WTC11 (cell line): Measurements from ENCODE around the gene ROBO1. TPM values are rescaled to one million over a fixed set of nuclear protein-coding genes. Genes with fewer than 3 reads are reported as not detected.

Experiments
- ATAC-seq: fragments of 200-7000 bp; cut with Tn5 transposase; 2 replicates; pipeline ENCODE4 v1.10.0; 2021; ENCODE audit warnings: mild to moderate bottlenecking, moderate library complexity
- CTCF ChIA-PET: fragments of 300-600 bp; sonication (Branson Sonifier 250); formaldehyde crosslinking; loops from one replicate; lab custom pipeline; 2021; ENCODE audit warnings: antibody characterized with exemption; lab: Charles Lee
- POLR2A ChIA-PET: fragments of 350-600 bp; sonication (Branson Sonifier 250); formaldehyde crosslinking; loops from one replicate; lab custom pipeline; 2021; ENCODE audit warnings: antibody characterized with exemption; lab: Charles Lee
- DNase-seq: peaks from one replicate; pipeline ENCODE4 v3.0.0; 2021; ENCODE audit warnings: low spot score
- H3K27ac Mint-ChIP-seq: 2 replicates; pipeline ENCODE4 v1.8.0; 2021; ENCODE audit warnings: mixed read lengths
- H3K27me3 Mint-ChIP-seq: 2 replicates; pipeline ENCODE4 v1.8.0; 2021; ENCODE audit warnings: low read depth, mild to moderate bottlenecking, moderate library complexity, mixed read lengths
- H3K36me3 Mint-ChIP-seq: 2 replicates; pipeline ENCODE4 v1.8.0; 2021; ENCODE audit warnings: mixed read lengths
- H3K4me1 Mint-ChIP-seq: 2 replicates; pipeline ENCODE4 v1.8.0; 2022; ENCODE audit warnings: mixed read lengths
- H3K4me3 Mint-ChIP-seq: 2 replicates; pipeline ENCODE4 v1.8.0; 2021; ENCODE audit warnings: mild to moderate bottlenecking, moderate library complexity, mixed read lengths
- H3K9me3 Mint-ChIP-seq: 2 replicates; pipeline ENCODE4 v1.8.0; 2021; ENCODE audit warnings: mixed read lengths
- CBFB ChIP-seq: sonication (generic); formaldehyde crosslinking; IDR thresholded peaks from 2 replicates; pipeline ENCODE4 v1.8.1; 2022; ENCODE audit warnings: mild to moderate bottlenecking, low read depth, missing genetic modification reagents
- E2F1 ChIP-seq: sonication (generic); formaldehyde crosslinking; IDR thresholded peaks from 2 replicates; pipeline ENCODE4 v1.8.0; 2022; ENCODE audit warnings: mild to moderate bottlenecking, missing genetic modification reagents
- ETV6 ChIP-seq: sonication (generic); formaldehyde crosslinking; IDR thresholded peaks from 2 replicates; pipeline ENCODE4 v1.8.1; 2022; ENCODE audit warnings: mild to moderate bottlenecking, missing genetic modification reagents
- FOXK1 ChIP-seq: sonication (generic); formaldehyde crosslinking; IDR thresholded peaks from 2 replicates; pipeline ENCODE4 v1.8.0; 2022; ENCODE audit warnings: mild to moderate bottlenecking, moderate library complexity, missing genetic modification reagents
- IRF2 ChIP-seq: sonication (generic); formaldehyde crosslinking; IDR thresholded peaks from 2 replicates; pipeline ENCODE4 v1.8.0; 2022; ENCODE audit warnings: low read depth, missing genetic modification reagents, borderline replicate concordance
- MLX ChIP-seq: sonication (generic); formaldehyde crosslinking; IDR thresholded peaks from 2 replicates; pipeline ENCODE4 v1.8.1; 2023; ENCODE audit warnings: mild to moderate bottlenecking, missing genetic modification reagents, moderate library complexity
- NR2C2 ChIP-seq: sonication (generic); formaldehyde crosslinking; IDR thresholded peaks from 2 replicates; pipeline ENCODE4 v1.8.0; 2022; ENCODE audit warnings: mild to moderate bottlenecking, missing genetic modification reagents
- NR3C1 ChIP-seq: sonication (generic); formaldehyde crosslinking; conservative IDR thresholded peaks from 2 replicates; pipeline ENCODE4 v1.8.1; 2023; ENCODE audit warnings: low read depth, mild to moderate bottlenecking, missing genetic modification reagents
- RORB ChIP-seq: fragments of 250-450 bp; sonication (Bioruptor Pico); IDR thresholded peaks from 2 replicates; pipeline ENCODE4 v1.9.0; 2021; ENCODE audit warnings: mild to moderate bottlenecking
- SMAD3 ChIP-seq: sonication (generic); formaldehyde crosslinking; IDR thresholded peaks from 2 replicates; pipeline ENCODE4 v1.8.0; 2022; ENCODE audit warnings: missing genetic modification reagents, mild to moderate bottlenecking, borderline replicate concordance
- TEAD1 ChIP-seq: sonication (generic); formaldehyde crosslinking; IDR thresholded peaks from 2 replicates; pipeline ENCODE4 v1.8.0; 2022; ENCODE audit warnings: mild to moderate bottlenecking, missing genetic modification reagents
- ZBTB21 ChIP-seq: sonication (generic); formaldehyde crosslinking; IDR thresholded peaks from 2 replicates; pipeline ENCODE4 v1.8.1; 2023; ENCODE audit warnings: mild to moderate bottlenecking, missing genetic modification reagents, borderline replicate concordance
- ZMAT4 ChIP-seq: fragments of 250-450 bp; sonication (Bioruptor Pico); IDR thresholded peaks from 2 replicates; pipeline ENCODE4 v1.9.0; 2021; ENCODE audit warnings: mild to moderate bottlenecking
- ZNF138 ChIP-seq: sonication (generic); formaldehyde crosslinking; conservative IDR thresholded peaks from 2 replicates; pipeline ENCODE4 v1.8.1; 2022; ENCODE audit warnings: mild to moderate bottlenecking, moderate library complexity, missing genetic modification reagents
- ZNF232 ChIP-seq: sonication (generic); formaldehyde crosslinking; IDR thresholded peaks from 2 replicates; pipeline ENCODE4 v1.8.0; 2022; ENCODE audit warnings: mild to moderate bottlenecking, missing genetic modification reagents
- ZNF396 ChIP-seq: fragments of 250-450 bp; sonication (Bioruptor Pico); IDR thresholded peaks from 2 replicates; pipeline ENCODE4 v1.8.0; 2021; ENCODE audit warnings: mild to moderate bottlenecking, moderate library complexity, borderline replicate concordance
- ZNF423 ChIP-seq: fragments of 250-450 bp; sonication (Bioruptor Pico); IDR thresholded peaks from 2 replicates; pipeline ENCODE4 v2.1.2; 2022; ENCODE audit warnings: mild to moderate bottlenecking, moderate library complexity
- ZNF512 ChIP-seq: sonication (generic); formaldehyde crosslinking; IDR thresholded peaks from 2 replicates; pipeline ENCODE4 v1.8.1; 2022; ENCODE audit warnings: missing genetic modification reagents, borderline replicate concordance
- ZSCAN18 ChIP-seq: fragments of 250-450 bp; sonication (Bioruptor Pico); IDR thresholded peaks from 2 replicates; pipeline ENCODE4 v2.1.2; 2022; ENCODE audit warnings: mild to moderate bottlenecking, moderate library complexity
- total RNA-seq: library from RNA; stranded (reverse); gene quantifications from 3 replicates; pipeline ENCODE4 v1.2.3, GENCODE V29; 2021

The ROBO1 gene
- total RNA-seq, 1 experiment from 2014 or later: 90.9 TPM

- POLR2A ChIA-PET: no interaction called here
- DNase-seq: no peak
- H3K27ac Mint-ChIP-seq: no peak overlapping the region
- H3K27me3 Mint-ChIP-seq: no peaks in the 10 kb centered on the region
- no peaks in the 10 kb centered on the region; the same call in 1 of the 2 replicates for H3K9me3 Mint-ChIP-seq
- H3K36me3 Mint-ChIP-seq: peaks cover 25% of the 10 kb centered on the region
- no peak overlapping the region for H3K4me3 Mint-ChIP-seq
- TF ChIP-seq FOXK1 (CRISPR knock-in tag) (no peak), SMAD3 (no peak), IRF2 (CRISPR knock-in tag) (no peak), RORB (no peak), ZBTB21 (no peak), E2F1 (CRISPR knock-in tag) (no peak), ZNF232 (CRISPR knock-in tag) (no peak), ZNF423 (CRISPR knock-in tag) (no peak), MLX (CRISPR knock-in tag) (no peak), ZNF138 (CRISPR knock-in tag) (no peak), ZNF396 (CRISPR knock-in tag) (no peak), NR2C2 (CRISPR knock-in tag) (no peak), ZNF512 (CRISPR knock-in tag) (no peak), ZMAT4 (CRISPR knock-in tag) (no peak), ETV6 (no peak), ZSCAN18 (CRISPR knock-in tag) (no peak)
- TF ChIP-seq, all 79 proteins: peak for 0
- CTCF ChIA-PET: interaction anchor here (1.3 kb wide), 1 partner anchor 39 kb away, joined by 3 read pairs; no protein-coding TSS in a partner anchor
- H3K4me1 Mint-ChIP-seq: no peaks in the 10 kb centered on the region
- no peak for ATAC-seq
These were observed 1161.0 kb downstream of the ROBO1 start for GRCh38 chr3:78606756-78607155.

GRCh38 chr3:78605178-78605577 lies 1162.6 kb downstream of the ROBO1 start:
- Mint-ChIP-seq H3K4me3 (no peak overlapping the region), H3K27ac (no peak overlapping the region; the same call in 1 of the 2 replicates), H3K4me1 (no peaks in the 10 kb centered on the region), H3K9me3 (no peaks in the 10 kb centered on the region; the same call in 1 of the 2 replicates), H3K27me3 (no peaks in the 10 kb centered on the region), H3K36me3 (peaks cover 25% of the 10 kb centered on the region)
- ChIA-PET CTCF (no interaction called here), POLR2A (no interaction called here)
- no peak for DNase-seq
- no peak for ATAC-seq
- no peak for TF ChIP-seq TEAD1
- TF ChIP-seq ZNF512 (CRISPR knock-in tag): no peak
- no peak for TF ChIP-seq NR3C1 (CRISPR knock-in tag)
- no peak for TF ChIP-seq CBFB
